Caco-2 (cell line): ENCODE measurements around the gene NBEAL2. TPM values are rescaled to one million over a fixed set of nuclear protein-coding genes. Genes with fewer than 3 reads are reported as not detected.

Experiments
- BruUV-seq: library from RNA; stranded (reverse); fragments of 400-500 nt; replicated peaks from 2 replicates; lab custom pipeline; 2021; lab: Mats Ljungman, UMichigan
- CTCF ChIA-PET: fragments of 300-600 bp; sonication (Branson Sonifier 250); formaldehyde crosslinking; loops from one replicate; lab custom pipeline; 2022; ENCODE audit warnings: antibody characterized with exemption; lab: Charles Lee
- POLR2A ChIA-PET: fragments of 300-600 bp; sonication (Branson Sonifier 250); formaldehyde crosslinking; loops from one replicate; lab custom pipeline; 2022; ENCODE audit warnings: antibody characterized with exemption; lab: Charles Lee
- DNase-seq, 2 experiments: peaks; one replicate each; pipeline versions ENCODE4 v3.0.0 to v3.0.0-alpha.2; 2020 to 2022
- H3K27me3 ChIP-seq: replicated peaks from 2 replicates; pipeline ENCODE4 v1.6.0; 2011; ENCODE audit warnings: low read length; ENCODE audit not compliant: control insufficient read depth, insufficient read depth
- H3K36me3 ChIP-seq: 2 replicates; pipeline ENCODE4 v1.5.1; 2011; ENCODE audit warnings: low read length; ENCODE audit not compliant: control insufficient read depth, insufficient read depth
- H3K4me1 ChIP-seq: fragments of 250-450 bp; sonication (Bioruptor Pico); 2 replicates; pipeline ENCODE4 v1.5.1; 2020; ENCODE audit warnings: mild to moderate bottlenecking
- H3K4me3 ChIP-seq: 2 replicates; pipeline ENCODE4 v1.5.1; 2011; ENCODE audit warnings: low read depth, mild to moderate bottlenecking, control low read depth, low read length
- H3K9me3 ChIP-seq: fragments of 250-450 bp; sonication (Bioruptor Pico); 2 replicates; pipeline ENCODE4 v1.5.1; 2020; ENCODE audit warnings: mild to moderate bottlenecking, moderate library complexity
- H3K27ac Mint-ChIP-seq: one replicate; pipeline ENCODE4 v1.8.0; 2022; ENCODE audit warnings: mixed read lengths; ENCODE audit not compliant: unreplicated experiment
- H3K27me3 Mint-ChIP-seq: one replicate; pipeline ENCODE4 v1.8.0; 2022; ENCODE audit warnings: mixed read lengths; ENCODE audit not compliant: insufficient read depth, unreplicated experiment
- H3K36me3 Mint-ChIP-seq: one replicate; pipeline ENCODE4 v1.8.0; 2022; ENCODE audit warnings: mild to moderate bottlenecking, mixed read lengths; ENCODE audit not compliant: insufficient read depth, unreplicated experiment
- H3K4me1 Mint-ChIP-seq: one replicate; pipeline ENCODE4 v1.8.0; 2022; ENCODE audit warnings: low read depth, mixed read lengths; ENCODE audit not compliant: unreplicated experiment
- H3K4me3 Mint-ChIP-seq: one replicate; pipeline ENCODE4 v1.8.0; 2022; ENCODE audit warnings: mild to moderate bottlenecking, moderate library complexity, mixed read lengths; ENCODE audit not compliant: unreplicated experiment
- H3K9me3 Mint-ChIP-seq: one replicate; pipeline ENCODE4 v1.8.0; 2022; ENCODE audit warnings: mixed read lengths; ENCODE audit not compliant: unreplicated experiment
- intact Hi-C: fragments of 100-400 bp; cut with micrococcal nuclease; formaldehyde crosslinking; loops from one replicate; pipeline ENCODE4 v1.10.0; 2022; ENCODE audit not compliant: unreplicated experiment
- total RNA-seq: library from RNA; stranded (reverse); gene quantifications from 2 replicates; pipeline ENCODE4 v1.2.3, GENCODE V29; 2022
- TF ChIP-seq, protein P1 (sequence below), 2 experiments: fragments of 200-600 bp in 1 of 2; IDR thresholded peaks; 1 replicate in 1 of 2; 2 replicates in 1 of 2; pipeline versions ENCODE4 v1.5.1 to v1.8.0; 2011 to 2022; ENCODE audit warnings: antibody characterized with exemption in 1 of 2, control low read depth in 1 of 2, inconsistent platforms in 1 of 2, low read depth in 1 of 2, low read length in 1 of 2, mild to moderate bottlenecking in 1 of 2, moderate library complexity in 1 of 2; ENCODE audit not compliant: insufficient read depth in 1 of 2, severe bottlenecking in 1 of 2, unreplicated experiment in 1 of 2

NBEAL2 gene
- total RNA-seq, 1 experiment from 2014 or later: 62.4 TPM

DNA sequence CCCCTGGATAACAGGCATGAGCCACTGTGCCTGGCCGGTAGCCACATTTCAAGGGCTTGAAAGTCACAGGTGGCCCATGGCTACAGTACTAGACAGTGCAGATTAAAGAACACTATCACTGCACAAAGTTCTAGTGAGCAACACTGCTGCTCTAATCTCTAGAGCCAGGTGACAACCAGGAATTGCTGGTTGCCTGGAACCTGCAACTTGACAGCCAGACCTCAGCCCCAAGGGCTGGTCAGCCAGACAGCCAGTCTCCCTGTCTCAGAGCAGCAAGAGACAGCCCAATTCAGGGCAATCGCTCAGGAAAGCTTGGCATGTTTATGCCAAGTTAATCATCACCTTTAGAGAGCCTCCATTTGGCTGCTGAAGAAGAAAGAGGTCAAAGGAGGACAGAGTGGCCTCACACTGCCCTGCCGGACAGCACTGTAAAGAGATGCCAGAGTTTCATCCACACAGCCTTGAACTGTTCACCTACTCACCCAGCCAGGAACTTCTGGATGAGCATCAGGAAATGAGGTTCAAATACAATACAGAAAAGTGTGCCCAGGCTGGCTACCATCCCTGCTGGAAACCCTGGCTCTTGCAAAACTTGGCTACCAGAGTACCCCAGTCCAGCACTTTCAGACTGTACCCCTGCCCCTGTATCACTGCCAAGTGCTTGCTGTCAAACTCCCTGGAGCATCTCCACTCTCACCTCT lies 8.9 kb upstream of the NBEAL2 start:
- H3K4me1 Mint-ChIP-seq: peaks cover 46% of the 10 kb centered on the region
- Histone ChIP-seq H3K4me3 (no peak overlapping the region), H3K4me1 (peaks cover 65% of the 10 kb centered on the region), H3K9me3 (no peaks in the 10 kb centered on the region), H3K27me3 (no peaks in the 10 kb centered on the region), H3K36me3 (peaks cover 1% of the 10 kb centered on the region)
- H3K9me3 Mint-ChIP-seq: no peaks in the 10 kb centered on the region
- H3K27ac Mint-ChIP-seq: no peak overlapping the region
- peak in 1 of 2 experiments; percentile 37 for DNase-seq
- no peaks in the 10 kb centered on the region for H3K27me3 Mint-ChIP-seq
- no peak overlapping the region for H3K4me3 Mint-ChIP-seq
- peaks cover 67% of the 10 kb centered on the region for H3K36me3 Mint-ChIP-seq
- intact Hi-C loops: no loop called here
- TF ChIP-seq, protein P1, sequence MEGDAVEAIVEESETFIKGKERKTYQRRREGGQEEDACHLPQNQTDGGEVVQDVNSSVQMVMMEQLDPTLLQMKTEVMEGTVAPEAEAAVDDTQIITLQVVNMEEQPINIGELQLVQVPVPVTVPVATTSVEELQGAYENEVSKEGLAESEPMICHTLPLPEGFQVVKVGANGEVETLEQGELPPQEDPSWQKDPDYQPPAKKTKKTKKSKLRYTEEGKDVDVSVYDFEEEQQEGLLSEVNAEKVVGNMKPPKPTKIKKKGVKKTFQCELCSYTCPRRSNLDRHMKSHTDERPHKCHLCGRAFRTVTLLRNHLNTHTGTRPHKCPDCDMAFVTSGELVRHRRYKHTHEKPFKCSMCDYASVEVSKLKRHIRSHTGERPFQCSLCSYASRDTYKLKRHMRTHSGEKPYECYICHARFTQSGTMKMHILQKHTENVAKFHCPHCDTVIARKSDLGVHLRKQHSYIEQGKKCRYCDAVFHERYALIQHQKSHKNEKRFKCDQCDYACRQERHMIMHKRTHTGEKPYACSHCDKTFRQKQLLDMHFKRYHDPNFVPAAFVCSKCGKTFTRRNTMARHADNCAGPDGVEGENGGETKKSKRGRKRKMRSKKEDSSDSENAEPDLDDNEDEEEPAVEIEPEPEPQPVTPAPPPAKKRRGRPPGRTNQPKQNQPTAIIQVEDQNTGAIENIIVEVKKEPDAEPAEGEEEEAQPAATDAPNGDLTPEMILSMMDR (IDR thresholded peaks at IDR 0.05; ENCODE audit: insufficient read depth in 1 of 2, low read depth in 1 of 2, low read length in 1 of 2, severe bottlenecking in 1 of 2, unreplicated experiment in 1 of 2): no peak
- BruUV-seq: no TSS peak
- ChIA-PET POLR2A (interaction anchor here (0.6 kb wide), 1 partner anchor 125 kb away, joined by 3 read pairs; no protein-coding TSS in a partner anchor), CTCF (interaction anchor here (1.3 kb wide), 1 partner anchor 12 kb away, joined by 3 read pairs; no protein-coding TSS in a partner anchor)

DNA sequence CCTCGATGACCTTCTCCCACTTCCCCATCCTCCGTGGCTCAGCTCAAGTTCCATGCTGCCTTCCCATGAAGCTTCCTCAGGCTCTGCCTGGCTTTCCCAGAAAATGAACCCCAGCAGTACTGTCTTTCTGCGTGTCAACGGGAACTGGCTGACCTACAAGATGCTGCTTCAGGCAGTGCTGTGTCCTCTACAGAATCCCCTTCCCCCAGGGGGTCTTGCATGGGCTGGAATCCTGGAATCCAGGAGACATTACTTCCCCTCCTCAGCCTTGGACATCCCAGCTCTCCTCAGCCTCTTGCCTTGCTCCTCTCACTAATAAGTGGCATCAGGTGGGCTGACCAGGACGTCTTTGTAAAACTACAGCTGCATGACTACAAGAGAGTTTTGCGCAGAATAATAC lies 8.3 kb upstream of the NBEAL2 start:
- POLR2A ChIA-PET: no interaction called here
- H3K4me1 Mint-ChIP-seq: peaks cover 40% of the 10 kb centered on the region
- peaks cover 64% of the 10 kb centered on the region for H3K36me3 Mint-ChIP-seq
- Histone ChIP-seq H3K4me3 (no peak overlapping the region), H3K27me3 (no peaks in the 10 kb centered on the region), H3K9me3 (no peaks in the 10 kb centered on the region), H3K4me1 (peaks cover 59% of the 10 kb centered on the region), H3K36me3 (peaks cover 1% of the 10 kb centered on the region)
- H3K4me3 Mint-ChIP-seq: no peak overlapping the region
- H3K27me3 Mint-ChIP-seq: no peaks in the 10 kb centered on the region
- TF ChIP-seq, protein P1 (IDR thresholded peaks at IDR 0.05; ENCODE audit: insufficient read depth in 1 of 2, low read depth in 1 of 2, low read length in 1 of 2, severe bottlenecking in 1 of 2, unreplicated experiment in 1 of 2): no peak
- intact Hi-C loops: no loop called here
- CTCF ChIA-PET: interaction anchor here (1.3 kb wide), 1 partner anchor 13 kb away, joined by 3 read pairs; no protein-coding TSS in a partner anchor
- H3K27ac Mint-ChIP-seq: peak overlapping the region; percentile 49
- no peaks in the 10 kb centered on the region for H3K9me3 Mint-ChIP-seq
- no peak for DNase-seq
- no TSS peak for BruUV-seq

DNA sequence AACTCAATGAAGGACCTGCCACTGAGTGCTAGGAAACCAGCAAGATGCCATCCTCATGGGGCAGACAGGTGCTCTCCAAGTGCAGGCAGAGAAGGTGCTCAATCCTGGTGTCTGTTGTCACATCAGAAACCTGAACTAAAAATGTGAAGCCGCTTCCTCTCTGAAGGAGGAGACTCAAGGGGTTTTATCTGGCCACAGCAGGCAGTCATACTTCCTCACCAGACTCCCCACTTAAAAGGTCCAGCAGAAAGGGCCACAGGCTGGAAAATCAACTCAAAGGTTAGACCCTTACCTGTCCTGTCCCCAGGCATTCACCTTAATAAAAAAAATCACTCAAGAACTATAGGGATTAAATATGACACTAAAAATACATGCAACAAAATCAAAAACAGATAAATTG lies 7.7 kb upstream of the NBEAL2 start:
- Mint-ChIP-seq H3K4me1 (peaks cover 34% of the 10 kb centered on the region), H3K27ac (peak overlapping the region; percentile 49), H3K4me3 (no peak overlapping the region), H3K9me3 (no peaks in the 10 kb centered on the region), H3K27me3 (no peaks in the 10 kb centered on the region), H3K36me3 (peaks cover 65% of the 10 kb centered on the region)
- TF ChIP-seq, protein P1 (IDR thresholded peaks at IDR 0.05; ENCODE audit: insufficient read depth in 1 of 2, low read depth in 1 of 2, low read length in 1 of 2, severe bottlenecking in 1 of 2, unreplicated experiment in 1 of 2): no peak
- H3K4me1 ChIP-seq: peaks cover 53% of the 10 kb centered on the region
- BruUV-seq: no TSS peak
- H3K36me3 ChIP-seq: peaks cover 1% of the 10 kb centered on the region
- H3K27me3 ChIP-seq: no peaks in the 10 kb centered on the region
- no peak overlapping the region for H3K4me3 ChIP-seq
- CTCF ChIA-PET: interaction anchor here (1.3 kb wide), 1 partner anchor 13 kb away, joined by 3 read pairs; no protein-coding TSS in a partner anchor
- intact Hi-C loops: no loop called here
- peak; percentile 32 to 44 for DNase-seq
- POLR2A ChIA-PET: no interaction called here
- H3K9me3 ChIP-seq: no peaks in the 10 kb centered on the region
